ENCODE results near the gene MVB12B. TPM values are rescaled to one million over a fixed set of nuclear protein-coding genes. Genes with fewer than 3 reads are reported as not detected.

Gene MVB12B
- total RNA-seq, 1 experiment from 2014 or later = 9.4 TPM

- DNase-seq (ENCODE audit: low read depth, low spot score) (no peak), ATAC-seq (0 out of 2 replicates have a peak, but pooled peaks have one; percentile 37)
- Histone ChIP-seq H3K36me3 (ENCODE audit: control insufficient read depth, insufficient read depth, low read length) (no peaks in the 10 kb centered on the region), H3K4me1 (ENCODE audit: control insufficient read depth, insufficient read depth, low read length) (no peaks in the 10 kb centered on the region), H3K27me3 (ENCODE audit: control insufficient read depth, insufficient read depth, low read length) (no peaks in the 10 kb centered on the region), H3K4me3 (ENCODE audit: low read depth in 2 of 2, low read length in 2 of 2) (no peak overlapping the region), H3K9me3 (ENCODE audit: control insufficient read depth, insufficient read depth, low read depth, low read length) (no peaks in the 10 kb centered on the region), H3K27ac (ENCODE audit: low read length) (no peak overlapping the region)
- ChIA-PET CTCF (no interaction called here), POLR2A (no interaction called here)
- BruUV-seq (replicated peaks) = no TSS peak
- intact Hi-C loops (cut with micrococcal nuclease; ENCODE audit: unreplicated experiment) = no loop called here
- in situ Hi-C loops (cut with HindIII; ENCODE audit: low pct_unique_long_range_greater_than_20kb, low sequenced_read_pairs) = no loop called here
- TF ChIP-seq SIN3A (IDR thresholded peaks at IDR 0.05; ENCODE audit: borderline replicate concordance, insufficient read depth, low read depth, low read length) (no peak), POLR2AphosphoS5 (IDR thresholded peaks at IDR 0.05; ENCODE audit: low read depth, low read length) (no peak), REST (IDR thresholded peaks at IDR 0.05; ENCODE audit: insufficient read depth in 1 of 2, low read depth in 2 of 2, low read length in 1 of 2) (no peak), CTCF (IDR thresholded peaks at IDR 0.05) (no peak), TCF7L2 (IDR thresholded peaks at IDR 0.05; ENCODE audit: low read depth, low read length) (no peak)
These were observed 30.6 kb upstream of the MVB12B start for GRCh38 chr9:126295936-126296600.

- H3K27me3 ChIP-seq (ENCODE audit: control insufficient read depth, insufficient read depth, low read length) = no peaks in the 10 kb centered on the region
- DNase-seq (ENCODE audit: low read depth, low spot score) (no peak), ATAC-seq (no peak)
- TF ChIP-seq CTCF (IDR thresholded peaks at IDR 0.05) (no peak), POLR2AphosphoS5 (IDR thresholded peaks at IDR 0.05; ENCODE audit: low read depth, low read length) (no peak), SIN3A (IDR thresholded peaks at IDR 0.05; ENCODE audit: borderline replicate concordance, insufficient read depth, low read depth, low read length) (no peak), REST (IDR thresholded peaks at IDR 0.05; ENCODE audit: insufficient read depth in 1 of 2, low read depth in 2 of 2, low read length in 1 of 2) (no peak), TCF7L2 (IDR thresholded peaks at IDR 0.05; ENCODE audit: low read depth, low read length) (no peak)
- intact Hi-C loops (cut with micrococcal nuclease; ENCODE audit: unreplicated experiment) (no loop called here), in situ Hi-C loops (cut with HindIII; ENCODE audit: low pct_unique_long_range_greater_than_20kb, low sequenced_read_pairs) (no loop called here)
- no peak overlapping the region for H3K27ac ChIP-seq (ENCODE audit: low read length)
- no peak overlapping the region for H3K4me3 ChIP-seq (ENCODE audit: low read depth in 2 of 2, low read length in 2 of 2)
- ChIA-PET POLR2A (no interaction called here), CTCF (no interaction called here)
- H3K4me1 ChIP-seq (ENCODE audit: control insufficient read depth, insufficient read depth, low read length) = no peaks in the 10 kb centered on the region
- BruUV-seq (replicated peaks) = no TSS peak
- no peaks in the 10 kb centered on the region for H3K36me3 ChIP-seq (ENCODE audit: control insufficient read depth, insufficient read depth, low read length)
- H3K9me3 ChIP-seq (ENCODE audit: control insufficient read depth, insufficient read depth, low read depth, low read length) = no peaks in the 10 kb centered on the region
These were observed 29.9 kb upstream of the MVB12B start for GRCh38 chr9:126296687-126297086.
